ENCODE data around the gene JRKL. TPM values are rescaled to one million over a fixed set of nuclear protein-coding genes. Genes with fewer than 3 reads are reported as not detected.

JRKL gene
- total RNA-seq, 4 donors from 2014 or later: 6.0 to 13.0 (median 9.1) TPM

- TF ChIP-seq CTCF (IDR thresholded peaks at IDR 0.05; ENCODE audit: low read depth): no peak
These were observed 5.0 kb downstream of the JRKL start for GRCh38 chr11:96394773-96395172.

- TF ChIP-seq CTCF (IDR thresholded peaks at IDR 0.05; ENCODE audit: low read depth): no peak
These were observed 6.8 kb downstream of the JRKL start for GRCh38 chr11:96396637-96397036.

GRCh38 chr11:96397863-96398262, 8.1 kb downstream of the JRKL start:
- no peak for TF ChIP-seq CTCF (IDR thresholded peaks at IDR 0.05; ENCODE audit: low read depth)

GRCh38 chr11:96400697-96401096, 10.9 kb downstream of the JRKL start:
- TF ChIP-seq CTCF (IDR thresholded peaks at IDR 0.05; ENCODE audit: low read depth): no peak

- no peak for TF ChIP-seq CTCF (IDR thresholded peaks at IDR 0.05; ENCODE audit: low read depth)
These were observed 23.1 kb downstream of the JRKL start for GRCh38 chr11:96412761-96413381.

- no peak for TF ChIP-seq CTCF (IDR thresholded peaks at IDR 0.05; ENCODE audit: low read depth)
These were observed 23.6 kb downstream of the JRKL start for GRCh38 chr11:96413408-96413807.

- TF ChIP-seq CTCF (IDR thresholded peaks at IDR 0.05; ENCODE audit: low read depth): no peak
These were observed 34.9 kb downstream of the JRKL start for GRCh38 chr11:96424693-96425092.

All from subcutaneous adipose tissue (tissue), 4 donors.